Measurements from ENCODE around the gene NCKIPSD. TPM values are rescaled to one million over a fixed set of nuclear protein-coding genes. Genes with fewer than 3 reads are reported as not detected.

NCKIPSD gene
- total RNA-seq, 1 donor from 2014 or later: 24.7 TPM

- Mint-ChIP-seq H3K27me3 (ENCODE audit: low read depth) (no peaks in the 10 kb centered on the region), H3K9me3 (ENCODE audit: low read depth) (peaks cover 4% of the 10 kb centered on the region), H3K36me3 (ENCODE audit: low read depth) (peaks cover 14% of the 10 kb centered on the region), H3K27ac (ENCODE audit: unreplicated experiment) (no peak overlapping the region), H3K4me3 (ENCODE audit: unreplicated experiment) (peak overlapping the region; percentile 9), H3K4me1 (ENCODE audit: low read depth) (peaks cover 5% of the 10 kb centered on the region)
- no peak for DNase-seq (ENCODE audit: low spot score)
- peak; percentile 84 for TF ChIP-seq CTCF (IDR thresholded peaks at IDR 0.05)
Measured at GRCh38 chr3:48656061-48656840, 29.5 kb downstream of the NCKIPSD start.

- Mint-ChIP-seq H3K9me3 (ENCODE audit: low read depth) (peaks cover 4% of the 10 kb centered on the region), H3K4me3 (ENCODE audit: unreplicated experiment) (peak overlapping the region; percentile 28), H3K27me3 (ENCODE audit: low read depth) (no peaks in the 10 kb centered on the region)
Measured at GRCh38 chr3:48655606-48656005, 30.1 kb downstream of the NCKIPSD start.

GRCh38 chr3:48655063-48655462, 30.7 kb downstream of the NCKIPSD start:
- Mint-ChIP-seq H3K4me3 (ENCODE audit: unreplicated experiment) (no peak overlapping the region), H3K27ac (ENCODE audit: unreplicated experiment) (no peak overlapping the region), H3K36me3 (ENCODE audit: low read depth) (peaks cover 19% of the 10 kb centered on the region), H3K9me3 (ENCODE audit: low read depth) (peaks cover 4% of the 10 kb centered on the region), H3K27me3 (ENCODE audit: low read depth) (no peaks in the 10 kb centered on the region), H3K4me1 (ENCODE audit: low read depth) (peaks cover 5% of the 10 kb centered on the region)
- DNase-seq (ENCODE audit: low spot score): no peak
- no peak for TF ChIP-seq CTCF (IDR thresholded peaks at IDR 0.05)

More at GRCh38 chr3:48655606-48656005, 30.1 kb downstream of the NCKIPSD start:
- no peak for DNase-seq (ENCODE audit: low spot score)
- Mint-ChIP-seq H3K4me1 (ENCODE audit: low read depth) (peaks cover 5% of the 10 kb centered on the region), H3K27ac (ENCODE audit: unreplicated experiment) (no peak overlapping the region), H3K36me3 (ENCODE audit: low read depth) (peaks cover 19% of the 10 kb centered on the region)
- TF ChIP-seq CTCF (IDR thresholded peaks at IDR 0.05): no peak

- TF ChIP-seq CTCF (IDR thresholded peaks at IDR 0.05): no peak
- no peaks in the 10 kb centered on the region for H3K9me3 Mint-ChIP-seq (ENCODE audit: low read depth)
- no peak overlapping the region for H3K4me3 Mint-ChIP-seq (ENCODE audit: unreplicated experiment)
- no peaks in the 10 kb centered on the region for H3K27me3 Mint-ChIP-seq (ENCODE audit: low read depth)
- no peak overlapping the region for H3K27ac Mint-ChIP-seq (ENCODE audit: unreplicated experiment)
- peaks cover 5% of the 10 kb centered on the region for H3K4me1 Mint-ChIP-seq (ENCODE audit: low read depth)
- peaks cover 17% of the 10 kb centered on the region for H3K36me3 Mint-ChIP-seq (ENCODE audit: low read depth)
- no peak for DNase-seq (ENCODE audit: low spot score)
Measured at GRCh38 chr3:48652923-48653715, 32.6 kb downstream of the NCKIPSD start.

- Mint-ChIP-seq H3K36me3 (ENCODE audit: low read depth) (peaks cover 18% of the 10 kb centered on the region), H3K4me1 (ENCODE audit: low read depth) (peaks cover 5% of the 10 kb centered on the region), H3K4me3 (ENCODE audit: unreplicated experiment) (no peak overlapping the region), H3K27ac (ENCODE audit: unreplicated experiment) (no peak overlapping the region), H3K27me3 (ENCODE audit: low read depth) (no peaks in the 10 kb centered on the region), H3K9me3 (ENCODE audit: low read depth) (no peaks in the 10 kb centered on the region)
- TF ChIP-seq CTCF (IDR thresholded peaks at IDR 0.05): no peak
- DNase-seq (ENCODE audit: low spot score): no peak
Measured at GRCh38 chr3:48651771-48652170, 33.9 kb downstream of the NCKIPSD start.

All from chondrocyte (in vitro differentiated cells).